HCT116 (cell line): ENCODE data around the gene ELAVL1. TPM values are rescaled to one million over a fixed set of nuclear protein-coding genes. Genes with fewer than 3 reads are reported as not detected.

Experiments used
- ATAC-seq: fragments of 200-7000 bp; cut with Tn5 transposase; 2 replicates; pipeline ENCODE4 v1.9.1; 2020; ENCODE audit warnings: mild to moderate bottlenecking, moderate library complexity
- BruUV-seq: library from RNA; stranded (reverse); fragments of 400-500 nt; replicated peaks from 2 replicates; lab custom pipeline; 2021; lab: Mats Ljungman, UMichigan
- CTCF ChIA-PET: fragments of 300-600 bp; sonication (Branson Sonifier 250); formaldehyde crosslinking; loops from one replicate; lab custom pipeline; 2021; ENCODE audit warnings: antibody characterized with exemption; lab: Charles Lee
- POLR2A ChIA-PET: fragments of 300-600, 350-600 bp; sonication (Branson Sonifier 250); formaldehyde crosslinking; loops from one replicate; lab custom pipeline; 2021; ENCODE audit warnings: antibody characterized with exemption; lab: Charles Lee
- RAD21 ChIA-PET, 2 experiments: fragments of 300-600 bp; sonication (Branson Sonifier 250); formaldehyde crosslinking; loops; one replicate each; lab custom pipeline; 2023; ENCODE audit warnings: low total read pairs in 2 of 2; ENCODE audit not compliant: uncharacterized antibody in 2 of 2, unreplicated experiment in 2 of 2, low non-redundant PET in 1 of 2; lab: Charles Lee
- DNase-seq: peaks from one replicate; pipeline ENCODE4 v3.0.0-alpha.2; 2010; ENCODE audit warnings: low read depth, low spot score
- H2AFZ ChIP-seq: fragments of 200-600 bp; shearing (Covaris generic), sonication (generic); 2 replicates; pipeline ENCODE4 v1.6.1; 2017; ENCODE audit warnings: low read depth, mixed run types, mixed read lengths, antibody characterized with exemption, low read length; ENCODE audit not compliant: poor library complexity, severe bottlenecking
- H3K27ac ChIP-seq: 2 replicates; pipeline ENCODE4 v1.5.1; 2012; ENCODE audit warnings: low read depth, low read length
- H3K27me3 ChIP-seq: fragments of 200-600 bp; sonication (generic); 2 replicates; pipeline ENCODE4 v1.6.1; 2016; ENCODE audit warnings: mixed run types, low read length, mixed read lengths; ENCODE audit not compliant: insufficient read depth
- H3K36me3 ChIP-seq, 2 experiments: fragments of 200-500 bp in 1 of 2; fragments of 200-600 bp in 1 of 2; sonication (Bioruptor generic) in 1 of 2; sonication (generic) in 1 of 2; 2 replicates each; pipeline versions ENCODE4 v1.5.1 to v1.6.1; 2014 to 2016; ENCODE audit warnings: low read length in 2 of 2, inconsistent platforms in 1 of 2, mixed read lengths in 1 of 2, mixed run types in 1 of 2; ENCODE audit not compliant: insufficient read depth in 2 of 2, control insufficient read depth in 1 of 2
- H3K4me1 ChIP-seq, 2 experiments: fragments of 200-600 bp in 1 of 2; sonication (generic) in 1 of 2; 2 replicates each; pipeline versions ENCODE4 v1.5.1 to v1.6.1; 2012 to 2017; ENCODE audit warnings: low read length in 2 of 2, inconsistent platforms in 1 of 2, mild to moderate bottlenecking in 1 of 2, mixed read lengths in 1 of 2, mixed run types in 1 of 2, moderate library complexity in 1 of 2; ENCODE audit not compliant: insufficient read depth in 2 of 2, control insufficient read depth in 1 of 2
- H3K4me2 ChIP-seq: fragments of 200-600 bp; sonication (generic); 2 replicates; pipeline ENCODE4 v1.6.1; 2017; ENCODE audit warnings: mixed run types, low read length, mixed read lengths
- H3K4me3 ChIP-seq, 2 experiments: fragments of 200-600 bp in 1 of 2; sonication (generic) in 1 of 2; replicated peaks in 1 of 2; 2 replicates each; pipeline ENCODE4 v1.5.1; 2011 to 2016; ENCODE audit warnings: low read length in 2 of 2, control low read depth in 1 of 2, low read depth in 1 of 2, mild to moderate bottlenecking in 1 of 2, mixed read lengths in 1 of 2, mixed run types in 1 of 2
- H3K79me2 ChIP-seq: fragments of 200-600 bp; sonication (generic); 2 replicates; pipeline ENCODE4 v1.6.1; 2017; ENCODE audit warnings: mild to moderate bottlenecking, mixed run types, low read length, moderate library complexity, mixed read lengths; ENCODE audit not compliant: insufficient read depth
- H3K9ac ChIP-seq: fragments of 200-600 bp; sonication (generic); 2 replicates; pipeline ENCODE4 v1.6.1; 2016; ENCODE audit warnings: low read length, mixed read lengths
- H3K9me2 ChIP-seq: fragments of 200-600 bp; sonication (generic), shearing (Covaris generic); 2 replicates; pipeline ENCODE4 v1.6.1; 2017; ENCODE audit warnings: mixed run types, mild to moderate bottlenecking, moderate library complexity; ENCODE audit not compliant: insufficient read depth
- H3K9me3 ChIP-seq, 2 experiments: fragments of 200-500 bp in 1 of 2; fragments of 200-600 bp in 1 of 2; sonication (Bioruptor generic) in 1 of 2; sonication (generic) in 1 of 2; 2 replicates each; pipeline ENCODE4 v1.6.1; 2014 to 2017; ENCODE audit warnings: low read length in 2 of 2, mixed read lengths in 2 of 2, inconsistent platforms in 1 of 2, low read depth in 1 of 2, mild to moderate bottlenecking in 1 of 2, mixed run types in 1 of 2, moderate library complexity in 1 of 2; ENCODE audit not compliant: control insufficient read depth in 1 of 2, insufficient read depth in 1 of 2
- H4K20me1 ChIP-seq: fragments of 200-600 bp; sonication (generic), shearing (Covaris generic); 2 replicates; pipeline ENCODE4 v1.6.1; 2017; ENCODE audit warnings: mixed run types, mild to moderate bottlenecking, moderate library complexity; ENCODE audit not compliant: insufficient read depth
- SIN3A ChIP-seq: IDR thresholded peaks from 2 replicates; pipeline ENCODE4 v1.6.1; 2012; ENCODE audit warnings: low read depth
- SP1 ChIP-seq: IDR thresholded peaks from 2 replicates; pipeline ENCODE4 v1.6.1; 2012; ENCODE audit warnings: low read depth
- SRF ChIP-seq: IDR thresholded peaks from 2 replicates; pipeline ENCODE4 v1.6.1; 2012; ENCODE audit warnings: low read depth
- ZNF274 ChIP-seq: fragments of 200-500 bp; sonication (Bioruptor generic); IDR thresholded peaks from 2 replicates; pipeline ENCODE4 v1.6.1; 2014; ENCODE audit warnings: mild to moderate bottlenecking, low read depth, low read length, inconsistent platforms
- intact Hi-C: fragments of 100-400 bp; cut with micrococcal nuclease; formaldehyde crosslinking; loops from 2 replicates; pipeline ENCODE4 v1.10.0; 2022
- total RNA-seq: library from RNA; stranded (reverse); gene quantifications from one replicate; pipeline ENCODE4 v1.2.1, GENCODE V29; 2021; ENCODE audit not compliant: unreplicated experiment

The ELAVL1 gene
- total RNA-seq, 1 experiment from 2014 or later: 134 TPM

- no peak for ATAC-seq
- ChIA-PET CTCF (interaction anchor here (1.3 kb wide), 1 partner anchor 8 kb away, joined by 5 read pairs; the partner anchor contains the start of gene SNAPC2), POLR2A (no interaction called here)
- Histone ChIP-seq H3K4me1 (peaks cover 5 to 23% of the 10 kb centered on the region in 2 experiments; a peak in 3 of 4 replicates), H3K9me2 (no peaks in the 10 kb centered on the region), H3K79me2 (peaks cover 22% of the 10 kb centered on the region), H3K4me2 (no peak overlapping the region), H3K9me3 (no peaks in the 10 kb centered on the region), H3K4me3 (no peak overlapping the region), H4K20me1 (no peaks in the 10 kb centered on the region), H3K36me3 (peaks cover 5 to 6% of the 10 kb centered on the region in 2 experiments; a peak in 3 of 4 replicates), H2AFZ (no peak overlapping the region)
- DNase-seq: no peak
- BruUV-seq: no TSS peak
- intact Hi-C loops: no loop called here
- TF ChIP-seq ZNF274 (no peak), SRF (no peak), SP1 (no peak)
- TF ChIP-seq, all 23 proteins: peak for 0
- H3K27me3 ChIP-seq: no peaks in the 10 kb centered on the region
- no peak overlapping the region for H3K9ac ChIP-seq
- RAD21 ChIA-PET: no interaction called here
- no peak overlapping the region for H3K27ac ChIP-seq
Measured at GRCh38 chr19:7912144-7912696, 93.2 kb downstream of the ELAVL1 start.

- H3K9ac ChIP-seq: no peak overlapping the region
- H3K4me3 ChIP-seq: no peak overlapping the region
- H3K36me3 ChIP-seq: peaks cover 5 to 6% of the 10 kb centered on the region in 2 experiments; a peak in 3 of 4 replicates
- BruUV-seq: no TSS peak
- H3K9me2 ChIP-seq: no peaks in the 10 kb centered on the region
- H4K20me1 ChIP-seq: no peaks in the 10 kb centered on the region
- intact Hi-C loops: no loop called here
- TF ChIP-seq SIN3A: no peak
- ChIA-PET RAD21 (no interaction called here), POLR2A (no interaction called here), CTCF (interaction anchor here (1.3 kb wide), 1 partner anchor 9 kb away, joined by 5 read pairs; the partner anchor contains the start of gene SNAPC2)
- no peak overlapping the region for H3K27ac ChIP-seq
- peaks cover 27% of the 10 kb centered on the region for H3K79me2 ChIP-seq
- peaks cover 5 to 18% of the 10 kb centered on the region in 2 experiments; a peak in 3 of 4 replicates for H3K4me1 ChIP-seq
- no peaks in the 10 kb centered on the region for H3K9me3 ChIP-seq
- H3K4me2 ChIP-seq: no peak overlapping the region
- ATAC-seq (no peak), DNase-seq (no peak)
- H3K27me3 ChIP-seq: no peaks in the 10 kb centered on the region
- no peak overlapping the region for H2AFZ ChIP-seq
Measured at GRCh38 chr19:7911508-7912143, 93.8 kb downstream of the ELAVL1 start.
